MM.1S (cell line): ENCODE results near the gene A3GALT2.

Experiments
- EZH2 ChIP-seq: fragments of 300-600 bp; sonication (generic); optimal IDR thresholded peaks from 2 replicates; pipeline ENCODE3; 2017; ENCODE audit warnings: low read depth, mild to moderate bottlenecking, antibody characterized with exemption, low read length, mixed read lengths
- EZH2phosphoT487 ChIP-seq: fragments of 300-600 bp; sonication (generic); IDR thresholded peaks from 2 replicates; pipeline ENCODE4 v1.6.1; 2018; ENCODE audit warnings: antibody characterized with exemption, low read length
- TF ChIP-seq, protein P1 (sequence below): fragments of 300-600 bp; sonication (generic); IDR thresholded peaks from 2 replicates; pipeline ENCODE4 v1.5.1; 2016; ENCODE audit warnings: antibody characterized with exemption, low read length, mixed read lengths

DNA sequence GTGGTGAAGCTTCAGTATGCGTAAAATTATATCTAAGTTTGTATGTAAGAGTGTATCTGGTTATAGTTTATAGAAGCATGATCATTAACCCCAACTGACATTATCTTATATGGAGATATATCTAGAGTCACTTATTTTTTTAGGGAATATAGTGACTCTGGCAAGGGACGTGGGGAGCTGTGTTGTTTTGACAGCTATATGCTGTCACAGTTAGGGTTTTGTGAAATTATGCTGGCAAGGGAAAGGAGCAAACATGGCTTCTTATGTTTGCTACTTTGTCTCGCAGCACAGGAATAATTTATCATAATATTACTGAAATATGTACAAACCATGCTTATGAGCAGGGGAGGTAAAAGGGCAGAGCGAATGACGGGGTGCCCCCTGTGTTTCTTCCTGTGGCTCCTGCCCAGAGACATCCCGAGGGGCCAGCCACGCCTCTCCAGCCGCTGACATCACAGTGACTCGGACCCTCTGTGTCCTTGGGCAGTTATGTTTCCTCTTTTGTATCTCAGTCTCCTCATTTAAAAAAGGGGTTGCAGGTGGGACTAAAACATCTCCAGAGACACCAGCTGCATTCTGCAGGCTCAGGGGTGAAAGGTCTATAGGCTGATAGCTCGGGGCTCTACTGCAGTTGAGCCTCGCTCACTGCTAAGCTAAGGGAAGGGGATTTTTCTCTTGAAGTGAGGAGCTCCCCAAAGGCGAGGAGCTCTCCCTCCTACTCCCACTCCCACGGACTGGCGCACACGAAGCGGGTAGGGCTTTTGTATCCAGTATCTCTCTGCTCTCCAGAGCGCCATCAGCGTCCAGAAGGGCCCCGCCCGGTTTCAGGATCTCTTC is 14.9 kb downstream of the A3GALT2 start:
- TF ChIP-seq, protein P1, sequence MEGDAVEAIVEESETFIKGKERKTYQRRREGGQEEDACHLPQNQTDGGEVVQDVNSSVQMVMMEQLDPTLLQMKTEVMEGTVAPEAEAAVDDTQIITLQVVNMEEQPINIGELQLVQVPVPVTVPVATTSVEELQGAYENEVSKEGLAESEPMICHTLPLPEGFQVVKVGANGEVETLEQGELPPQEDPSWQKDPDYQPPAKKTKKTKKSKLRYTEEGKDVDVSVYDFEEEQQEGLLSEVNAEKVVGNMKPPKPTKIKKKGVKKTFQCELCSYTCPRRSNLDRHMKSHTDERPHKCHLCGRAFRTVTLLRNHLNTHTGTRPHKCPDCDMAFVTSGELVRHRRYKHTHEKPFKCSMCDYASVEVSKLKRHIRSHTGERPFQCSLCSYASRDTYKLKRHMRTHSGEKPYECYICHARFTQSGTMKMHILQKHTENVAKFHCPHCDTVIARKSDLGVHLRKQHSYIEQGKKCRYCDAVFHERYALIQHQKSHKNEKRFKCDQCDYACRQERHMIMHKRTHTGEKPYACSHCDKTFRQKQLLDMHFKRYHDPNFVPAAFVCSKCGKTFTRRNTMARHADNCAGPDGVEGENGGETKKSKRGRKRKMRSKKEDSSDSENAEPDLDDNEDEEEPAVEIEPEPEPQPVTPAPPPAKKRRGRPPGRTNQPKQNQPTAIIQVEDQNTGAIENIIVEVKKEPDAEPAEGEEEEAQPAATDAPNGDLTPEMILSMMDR = no peak
- no peak for TF ChIP-seq EZH2phosphoT487
- no peak for TF ChIP-seq EZH2
